ENCODE measurements around the gene ZFP30. TPM values are rescaled to one million over a fixed set of nuclear protein-coding genes. Genes with fewer than 3 reads are reported as not detected.
"Not testable (repeated sequence)": the region's sequence is repeated elsewhere in the genome, so short reads cannot be mapped to it uniquely, and the experiment has no call there.

The ZFP30 gene
- 9.2 and 17.2 TPM in 2 replicates for total RNA-seq (2012; rRNA removed)

DNA sequence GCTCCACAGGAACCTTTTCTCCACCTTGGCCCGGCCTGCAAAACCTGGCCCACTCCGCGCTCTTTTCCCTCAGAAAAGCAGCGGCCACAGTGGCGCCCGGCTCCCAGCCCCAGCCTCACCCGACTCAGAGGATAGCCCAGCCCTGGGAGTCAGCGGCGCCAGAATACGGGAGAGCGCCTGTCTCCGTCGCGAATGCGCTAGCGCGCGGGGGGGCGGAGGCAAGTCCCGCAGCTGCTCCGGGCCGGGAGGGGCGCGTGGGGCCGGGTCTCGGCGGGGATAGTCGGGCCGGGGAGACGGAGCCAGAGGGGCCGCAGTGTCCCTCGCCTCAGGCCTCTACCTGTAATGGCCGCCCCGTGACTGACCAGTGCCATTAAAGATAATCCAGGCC is at the start of gene ZFP30:
TSS of gene ZFP30 (minus strand) at position 165 of the 388 bp plus-strand sequence. CDS start 7,643 bp downstream, outside the sequence.
- H3K4me1 ChIP-seq (ENCODE audit: control insufficient read depth, insufficient read depth, low read length): peaks cover 15% of the 10 kb centered on the region
- peaks cover under 1% of the 10 kb centered on the region for H3K9me3 ChIP-seq (replicated peaks; ENCODE audit: low read length)
- peak within 1 kb of the TSS; percentile 88 for H3K4me3 ChIP-seq (ENCODE audit: low read length)
- H3K9ac ChIP-seq (ENCODE audit: low read depth, low read length): peak within 1 kb of the TSS; percentile 88
- no peaks in the 10 kb centered on the region for H3K27me3 ChIP-seq (ENCODE audit: control insufficient read depth, insufficient read depth, low read length)
- peak within 1 kb of the TSS; percentile 99 for H3K4me2 ChIP-seq (ENCODE audit: low read length)
- H3K36me3 ChIP-seq (ENCODE audit: insufficient read depth, low read length): peaks cover 4% of the 10 kb centered on the region

DNA sequence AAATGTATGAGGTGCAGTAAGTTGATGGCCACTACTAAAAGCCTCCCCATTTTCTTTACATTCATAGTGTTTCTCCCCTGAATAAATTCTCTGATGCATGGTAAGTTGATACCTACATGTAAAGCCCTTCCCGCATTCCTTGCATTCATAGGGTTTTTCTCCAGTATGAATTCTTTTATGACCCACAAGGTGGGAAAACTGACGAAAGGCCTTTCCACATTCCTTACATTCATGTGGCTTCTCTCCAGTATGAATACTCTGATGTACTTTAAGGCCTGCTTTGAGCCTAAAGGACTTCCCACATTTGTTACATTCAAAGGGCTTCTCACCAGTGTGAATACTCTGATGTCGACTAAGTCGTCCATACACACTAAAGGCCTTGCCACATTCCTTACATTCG is 43.8 kb upstream of the ZFP30 start:
- Histone ChIP-seq H3K27me3 (ENCODE audit: control insufficient read depth, insufficient read depth, low read length) (no peaks in the 10 kb centered on the region), H3K36me3 (ENCODE audit: insufficient read depth, low read length) (peaks cover 47% of the 10 kb centered on the region), H3K4me1 (ENCODE audit: control insufficient read depth, insufficient read depth, low read length) (no peaks in the 10 kb centered on the region), H3K9me3 (replicated peaks; ENCODE audit: low read length) (peaks cover 31% of the 10 kb centered on the region), H3K9ac (ENCODE audit: low read depth, low read length) (no peak overlapping the region), H3K4me3 (ENCODE audit: low read length) (no peak overlapping the region), H3K4me2 (ENCODE audit: low read length) (no peak overlapping the region)

GRCh38 chr19:37698216-37698615 is 43.0 kb upstream of the ZFP30 start:
- H3K4me2 ChIP-seq (ENCODE audit: low read length): no peak overlapping the region
- peaks cover 43% of the 10 kb centered on the region for H3K36me3 ChIP-seq (ENCODE audit: insufficient read depth, low read length)
- H3K9ac ChIP-seq (ENCODE audit: low read depth, low read length): no peak overlapping the region
- no peaks in the 10 kb centered on the region for H3K4me1 ChIP-seq (ENCODE audit: control insufficient read depth, insufficient read depth, low read length)
- peaks cover 33% of the 10 kb centered on the region for H3K9me3 ChIP-seq (replicated peaks; ENCODE audit: low read length)
- no peaks in the 10 kb centered on the region for H3K27me3 ChIP-seq (ENCODE audit: control insufficient read depth, insufficient read depth, low read length)
- H3K4me3 ChIP-seq (ENCODE audit: low read length): no peak overlapping the region

GRCh38 chr19:37695144-37695899 is 40.1 kb upstream of the ZFP30 start:
- no peaks in the 10 kb centered on the region for H3K27me3 ChIP-seq (ENCODE audit: control insufficient read depth, insufficient read depth, low read length)
- H3K4me2 ChIP-seq (ENCODE audit: low read length): no peak overlapping the region
- no peak overlapping the region for H3K9ac ChIP-seq (ENCODE audit: low read depth, low read length)
- peaks cover 35% of the 10 kb centered on the region for H3K9me3 ChIP-seq (replicated peaks; ENCODE audit: low read length)
- H3K4me1 ChIP-seq (ENCODE audit: control insufficient read depth, insufficient read depth, low read length): no peaks in the 10 kb centered on the region
- H3K4me3 ChIP-seq (ENCODE audit: low read length): no peak overlapping the region
- peaks cover 34% of the 10 kb centered on the region for H3K36me3 ChIP-seq (ENCODE audit: insufficient read depth, low read length)

- H3K9me3 ChIP-seq (replicated peaks; ENCODE audit: low read length): peaks cover 16% of the 10 kb centered on the region
Observed at GRCh38 chr19:37692956-37693620, 37.8 kb upstream of the ZFP30 start.

GRCh38 chr19:37691881-37692504 is 36.7 kb upstream of the ZFP30 start:
- Histone ChIP-seq H3K27me3 (ENCODE audit: control insufficient read depth, insufficient read depth, low read length) (no peaks in the 10 kb centered on the region), H3K9ac (ENCODE audit: low read depth, low read length) (peak overlapping the region; percentile 82), H3K4me1 (ENCODE audit: control insufficient read depth, insufficient read depth, low read length) (no peaks in the 10 kb centered on the region), H3K4me3 (ENCODE audit: low read length) (peak overlapping the region; percentile 73), H3K4me2 (ENCODE audit: low read length) (peak overlapping the region; percentile 92), H3K9me3 (replicated peaks; ENCODE audit: low read length) (peaks cover 11% of the 10 kb centered on the region), H3K36me3 (ENCODE audit: insufficient read depth, low read length) (peaks cover 4% of the 10 kb centered on the region)

More at GRCh38 chr19:37692956-37693620, 37.8 kb upstream of the ZFP30 start:
- Histone ChIP-seq H3K9ac (ENCODE audit: low read depth, low read length) (no peak overlapping the region), H3K27me3 (ENCODE audit: control insufficient read depth, insufficient read depth, low read length) (no peaks in the 10 kb centered on the region), H3K4me3 (ENCODE audit: low read length) (no peak overlapping the region), H3K4me2 (ENCODE audit: low read length) (no peak overlapping the region), H3K4me1 (ENCODE audit: control insufficient read depth, insufficient read depth, low read length) (no peaks in the 10 kb centered on the region), H3K36me3 (ENCODE audit: insufficient read depth, low read length) (peaks cover 12% of the 10 kb centered on the region)

DNA sequence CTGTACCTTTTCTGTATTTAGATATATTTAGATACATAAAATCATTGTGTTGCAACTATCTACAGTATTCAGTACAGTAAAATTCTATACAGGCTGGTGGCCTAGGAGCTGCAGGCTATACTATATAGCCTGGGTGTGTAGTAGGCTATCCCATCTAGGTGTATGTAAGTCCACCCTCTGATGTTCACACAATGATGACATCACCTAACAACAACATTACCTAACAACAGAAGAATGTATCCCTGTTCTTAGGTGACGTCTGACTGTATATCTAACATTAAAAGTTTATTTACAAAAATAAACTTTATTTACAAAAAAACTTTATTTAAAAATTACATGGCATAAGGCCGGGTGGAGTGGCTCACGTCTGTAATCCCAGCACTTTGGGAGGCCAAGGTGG is 28.3 kb upstream of the ZFP30 start:
- Histone ChIP-seq H3K4me2 (ENCODE audit: low read length) (no peak overlapping the region), H3K9ac (ENCODE audit: low read depth, low read length) (no peak overlapping the region), H3K4me3 (ENCODE audit: low read length) (no peak overlapping the region), H3K4me1 (ENCODE audit: control insufficient read depth, insufficient read depth, low read length) (no peaks in the 10 kb centered on the region), H3K36me3 (ENCODE audit: insufficient read depth, low read length) (peaks cover 3% of the 10 kb centered on the region), H3K27me3 (ENCODE audit: control insufficient read depth, insufficient read depth, low read length) (no peaks in the 10 kb centered on the region), H3K9me3 (replicated peaks; ENCODE audit: low read length) (peaks cover 5% of the 10 kb centered on the region)

DNA sequence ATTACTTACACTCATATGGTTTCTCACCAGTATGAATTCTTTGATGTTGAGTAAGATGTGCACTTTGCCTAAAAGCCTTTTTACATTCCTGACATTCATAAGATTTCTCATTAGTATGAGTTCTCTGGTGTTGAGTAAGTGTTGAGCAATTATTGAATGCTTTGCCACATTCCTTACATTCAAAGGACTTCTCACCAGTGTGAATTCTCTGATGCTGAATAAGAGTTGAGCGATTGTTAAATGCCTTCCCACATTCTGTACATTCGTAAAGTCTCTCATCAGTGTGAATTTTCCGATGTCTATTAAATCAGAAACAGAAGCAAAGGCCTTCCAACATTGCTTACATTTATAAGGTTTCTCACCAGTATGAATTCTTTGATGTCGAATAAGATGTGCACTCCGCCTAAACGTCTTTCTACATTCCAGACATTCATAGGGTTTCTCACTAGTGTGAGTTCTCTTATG is 14.2 kb upstream of the ZFP30 start:
- H3K27me3 ChIP-seq (ENCODE audit: control insufficient read depth, insufficient read depth, low read length): no peaks in the 10 kb centered on the region
- peaks cover 30% of the 10 kb centered on the region for H3K9me3 ChIP-seq (replicated peaks; ENCODE audit: low read length)
- H3K4me3 ChIP-seq (ENCODE audit: low read length): no peak overlapping the region

DNA sequence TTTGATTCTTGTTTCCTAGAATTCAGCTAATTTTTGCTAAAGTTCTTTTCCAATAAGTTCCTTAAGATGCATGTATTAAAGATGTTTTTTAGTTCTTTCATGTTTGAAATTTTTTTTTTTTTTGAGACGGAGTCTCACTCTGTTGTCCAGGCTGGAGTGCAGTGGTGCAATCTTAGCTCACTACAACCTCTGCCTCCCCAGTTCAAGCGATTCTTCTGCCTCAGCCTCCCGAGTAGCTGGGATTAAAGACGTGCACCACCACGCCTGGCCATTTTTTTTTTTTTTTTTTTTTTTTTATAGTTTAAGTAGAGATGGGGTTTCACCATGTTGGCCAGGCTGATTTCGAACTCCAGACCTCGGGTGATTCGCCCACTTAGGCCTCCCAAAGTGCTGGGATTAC is 1.9 kb upstream of the ZFP30 start:
- H3K9ac ChIP-seq (ENCODE audit: low read depth, low read length); H3K4me2 ChIP-seq (ENCODE audit: low read length); H3K9me3 ChIP-seq (replicated peaks; ENCODE audit: low read length); H3K27me3 ChIP-seq (ENCODE audit: control insufficient read depth, insufficient read depth, low read length); H3K36me3 ChIP-seq (ENCODE audit: insufficient read depth, low read length); H3K4me3 ChIP-seq (ENCODE audit: low read length): not testable (repeated sequence)
- peaks cover 15% of the 10 kb centered on the region for H3K4me1 ChIP-seq (ENCODE audit: control insufficient read depth, insufficient read depth, low read length)

More for the DNA sequence above, 14.2 kb upstream of the ZFP30 start:
- H3K4me1 ChIP-seq (ENCODE audit: control insufficient read depth, insufficient read depth, low read length): no peaks in the 10 kb centered on the region
- H3K9ac ChIP-seq (ENCODE audit: low read depth, low read length): no peak overlapping the region
- H3K36me3 ChIP-seq (ENCODE audit: insufficient read depth, low read length): no peaks in the 10 kb centered on the region
- H3K4me2 ChIP-seq (ENCODE audit: low read length): no peak overlapping the region

DNA sequence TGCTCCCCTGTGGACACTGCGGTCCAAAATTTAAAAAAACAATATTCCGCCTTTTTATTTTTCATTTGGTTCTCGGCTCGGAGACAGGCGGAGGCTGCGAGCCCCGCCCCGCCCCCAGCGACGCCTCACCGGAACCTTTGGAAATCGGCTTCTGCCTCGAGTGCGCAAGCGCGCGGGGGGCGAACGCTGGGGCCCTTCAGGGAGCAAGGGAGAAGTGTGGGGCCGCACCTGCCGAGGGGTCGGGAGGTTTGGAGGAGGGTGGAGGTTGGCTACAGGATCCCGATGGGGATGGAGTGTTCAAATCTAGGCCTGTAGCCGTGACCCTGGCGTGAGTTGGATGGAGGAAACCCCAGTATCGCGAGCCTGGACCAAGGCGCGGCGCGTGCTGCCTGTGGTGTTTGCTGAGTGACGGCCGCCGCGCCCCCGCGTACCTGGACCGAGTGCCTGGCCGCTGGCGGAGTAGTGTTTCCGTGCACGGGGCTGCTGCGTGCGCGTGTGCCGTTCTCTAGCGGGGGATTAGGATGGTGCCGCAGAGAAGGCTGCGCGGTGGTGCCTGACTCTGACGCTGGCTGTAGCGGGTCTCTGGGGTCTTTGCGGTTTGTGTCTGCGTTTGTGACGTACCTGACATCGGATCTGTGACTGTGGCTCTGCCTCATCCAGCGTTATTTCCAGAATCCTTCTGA is 565 bp upstream of the ZFP30 start:
- H3K4me1 ChIP-seq (ENCODE audit: control insufficient read depth, insufficient read depth, low read length): peaks cover 15% of the 10 kb centered on the region
- H3K27me3 ChIP-seq (ENCODE audit: control insufficient read depth, insufficient read depth, low read length): no peaks in the 10 kb centered on the region
- H3K36me3 ChIP-seq (ENCODE audit: insufficient read depth, low read length): peaks cover 3% of the 10 kb centered on the region
- peak overlapping the region; percentile 88 for H3K4me3 ChIP-seq (ENCODE audit: low read length)
- peak overlapping the region; percentile 88 for H3K9ac ChIP-seq (ENCODE audit: low read depth, low read length)
- H3K4me2 ChIP-seq (ENCODE audit: low read length): peak overlapping the region; percentile 99
- peaks cover 5% of the 10 kb centered on the region for H3K9me3 ChIP-seq (replicated peaks; ENCODE audit: low read length)
